Neuron (in vitro differentiated cells): Measurements from ENCODE around the gene CCDC28B.
A peak's percentile ranks its signal among the peaks of the same experiment; 100 is the strongest.

Source experiments
- H2AFZ ChIP-seq: one replicate; pipeline ENCODE4 v1.6.1; 2013; ENCODE audit warnings: low read depth, mild to moderate bottlenecking, inconsistent platforms, low read length, moderate library complexity
- H3K27me3 ChIP-seq: one replicate; pipeline ENCODE4 v1.6.1; 2013; ENCODE audit warnings: low read length; ENCODE audit not compliant: insufficient read depth
- H3K36me3 ChIP-seq: one replicate; pipeline ENCODE4 v1.6.1; 2013; ENCODE audit warnings: low read length; ENCODE audit not compliant: insufficient read depth
- H3K4me1 ChIP-seq: one replicate; pipeline ENCODE4 v1.6.1; 2013; ENCODE audit warnings: low read length; ENCODE audit not compliant: insufficient read depth
- H3K4me3 ChIP-seq: 2 replicates; pipeline ENCODE4 v1.5.1; 2013; ENCODE audit warnings: mild to moderate bottlenecking, low read length, moderate library complexity
- H3K9me3 ChIP-seq: one replicate; pipeline ENCODE4 v1.6.1; 2013; ENCODE audit warnings: low read length

The CCDC28B gene

GRCh38 chr1:32181065-32181464 is 19.3 kb upstream of the CCDC28B start:
- peaks cover 19% of the 10 kb centered on the region for H3K4me1 ChIP-seq
- H3K36me3 ChIP-seq = peaks cover 42% of the 10 kb centered on the region
- no peak overlapping the region for H2AFZ ChIP-seq
- H3K9me3 ChIP-seq = no peaks in the 10 kb centered on the region
- H3K4me3 ChIP-seq = peak overlapping the region; percentile 76
- no peaks in the 10 kb centered on the region for H3K27me3 ChIP-seq

- no peak overlapping the region for H2AFZ ChIP-seq
- no peak overlapping the region for H3K4me3 ChIP-seq
- no peaks in the 10 kb centered on the region for H3K27me3 ChIP-seq
- no peaks in the 10 kb centered on the region for H3K9me3 ChIP-seq
- peaks cover 19% of the 10 kb centered on the region for H3K4me1 ChIP-seq
- H3K36me3 ChIP-seq = peaks cover 47% of the 10 kb centered on the region
These were observed 18.8 kb upstream of the CCDC28B start for GRCh38 chr1:32181563-32181962.

- Histone ChIP-seq H3K4me3 (no peak overlapping the region), H3K4me1 (peaks cover 19% of the 10 kb centered on the region), H3K9me3 (no peaks in the 10 kb centered on the region), H3K27me3 (no peaks in the 10 kb centered on the region), H2AFZ (no peak overlapping the region), H3K36me3 (peaks cover 51% of the 10 kb centered on the region)
These were observed 18.3 kb upstream of the CCDC28B start for GRCh38 chr1:32182060-32182459.

GRCh38 chr1:32184650-32185049 is 15.7 kb upstream of the CCDC28B start:
- H3K27me3 ChIP-seq = no peaks in the 10 kb centered on the region
- no peaks in the 10 kb centered on the region for H3K9me3 ChIP-seq
- no peak overlapping the region for H3K4me3 ChIP-seq
- peaks cover 76% of the 10 kb centered on the region for H3K36me3 ChIP-seq
- H3K4me1 ChIP-seq = peaks cover 13% of the 10 kb centered on the region
- H2AFZ ChIP-seq = no peak overlapping the region

GRCh38 chr1:32186077-32186476 is 14.3 kb upstream of the CCDC28B start:
- Histone ChIP-seq H3K4me3 (no peak overlapping the region), H3K27me3 (no peaks in the 10 kb centered on the region), H3K9me3 (no peaks in the 10 kb centered on the region), H3K4me1 (peaks cover 5% of the 10 kb centered on the region), H3K36me3 (peaks cover 84% of the 10 kb centered on the region), H2AFZ (no peak overlapping the region)

GRCh38 chr1:32186491-32186890 is 13.9 kb upstream of the CCDC28B start:
- Histone ChIP-seq H3K4me1 (peaks cover 1% of the 10 kb centered on the region), H3K36me3 (peaks cover 84% of the 10 kb centered on the region), H3K9me3 (no peaks in the 10 kb centered on the region), H2AFZ (no peak overlapping the region), H3K4me3 (no peak overlapping the region), H3K27me3 (no peaks in the 10 kb centered on the region)

GRCh38 chr1:32187850-32188249 is 12.5 kb upstream of the CCDC28B start:
- H3K9me3 ChIP-seq = no peaks in the 10 kb centered on the region
- H3K27me3 ChIP-seq = no peaks in the 10 kb centered on the region
- peaks cover 85% of the 10 kb centered on the region for H3K36me3 ChIP-seq
- no peak overlapping the region for H3K4me3 ChIP-seq
- H2AFZ ChIP-seq = no peak overlapping the region
- H3K4me1 ChIP-seq = no peaks in the 10 kb centered on the region

- Histone ChIP-seq H3K27me3 (no peaks in the 10 kb centered on the region), H3K4me3 (no peak overlapping the region), H3K4me1 (peaks cover 2% of the 10 kb centered on the region), H3K9me3 (no peaks in the 10 kb centered on the region), H3K36me3 (peaks cover 95% of the 10 kb centered on the region), H2AFZ (no peak overlapping the region)
These were observed 8.0 kb upstream of the CCDC28B start for GRCh38 chr1:32192220-32192948.

- Histone ChIP-seq H3K27me3 (no peaks in the 10 kb centered on the region), H3K36me3 (peaks cover 72% of the 10 kb centered on the region), H3K4me1 (peaks cover 25% of the 10 kb centered on the region), H3K9me3 (no peaks in the 10 kb centered on the region), H2AFZ (no peak overlapping the region), H3K4me3 (no peak overlapping the region)
These were observed 5.4 kb upstream of the CCDC28B start for GRCh38 chr1:32194984-32195383.

GRCh38 chr1:32195531-32195930 is 4.9 kb upstream of the CCDC28B start:
- peaks cover 66% of the 10 kb centered on the region for H3K36me3 ChIP-seq
- H3K9me3 ChIP-seq = no peaks in the 10 kb centered on the region
- no peak overlapping the region for H3K4me3 ChIP-seq
- H3K27me3 ChIP-seq = no peaks in the 10 kb centered on the region
- peaks cover 27% of the 10 kb centered on the region for H3K4me1 ChIP-seq
- H2AFZ ChIP-seq = no peak overlapping the region

GRCh38 chr1:32195972-32196823 is 4.2 kb upstream of the CCDC28B start:
- no peaks in the 10 kb centered on the region for H3K27me3 ChIP-seq
- peaks cover 62% of the 10 kb centered on the region for H3K36me3 ChIP-seq
- H3K9me3 ChIP-seq = no peaks in the 10 kb centered on the region
- peaks cover 29% of the 10 kb centered on the region for H3K4me1 ChIP-seq
- no peak overlapping the region for H3K4me3 ChIP-seq
- H2AFZ ChIP-seq = no peak overlapping the region

GRCh38 chr1:32197074-32197473 is 3.3 kb upstream of the CCDC28B start:
- H3K36me3 ChIP-seq = peaks cover 53% of the 10 kb centered on the region
- H2AFZ ChIP-seq = no peak overlapping the region
- peaks cover 36% of the 10 kb centered on the region for H3K4me1 ChIP-seq
- no peaks in the 10 kb centered on the region for H3K27me3 ChIP-seq
- H3K9me3 ChIP-seq = no peaks in the 10 kb centered on the region
- H3K4me3 ChIP-seq = no peak overlapping the region

- peaks cover 45% of the 10 kb centered on the region for H3K36me3 ChIP-seq
- no peaks in the 10 kb centered on the region for H3K9me3 ChIP-seq
- peaks cover 36% of the 10 kb centered on the region for H3K4me1 ChIP-seq
These were observed 2.6 kb upstream of the CCDC28B start for GRCh38 chr1:32197837-32198236.

More at GRCh38 chr1:32197837-32198236, 2.6 kb upstream of the CCDC28B start:
- Histone ChIP-seq H3K27me3 (no peaks in the 10 kb centered on the region), H2AFZ (no peak overlapping the region), H3K4me3 (no peak overlapping the region)
